Neural cell (in vitro differentiated cells): ENCODE results near the gene TCFL5. TPM values are rescaled to one million over a fixed set of nuclear protein-coding genes. Genes with fewer than 3 reads are reported as not detected.
"Not testable (repeated sequence)": the region's sequence is repeated elsewhere in the genome, so short reads cannot be mapped to it uniquely, and the experiment has no call there.

Experiments
- H2AFZ ChIP-seq: fragments of 200-600, 300-800 bp; sonication (generic), shearing (Covaris generic); 2 replicates; pipeline ENCODE4 v1.6.0; 2014; ENCODE audit warnings: low read depth, mild to moderate bottlenecking, antibody characterized with exemption, low read length, moderate library complexity
- H3F3A ChIP-seq: fragments of 200-600 bp; shearing (Covaris generic); 2 replicates; pipeline ENCODE4 v1.6.1; 2016; ENCODE audit warnings: mild to moderate bottlenecking, moderate library complexity, mixed read lengths, antibody characterized with exemption, low read length; ENCODE audit not compliant: insufficient read depth, poor library complexity, severe bottlenecking
- H3K27ac ChIP-seq: fragments of 200-600, 300-800 bp; sonication (generic), shearing (Covaris generic); 2 replicates; pipeline ENCODE4 v1.5.1; 2014; ENCODE audit warnings: mild to moderate bottlenecking, low read length, moderate library complexity
- H3K27me3 ChIP-seq: fragments of 300-800, 200-600 bp; sonication (generic), shearing (Covaris generic); 2 replicates; pipeline ENCODE4 v1.6.0; 2014; ENCODE audit warnings: mild to moderate bottlenecking, low read depth, low read length, moderate library complexity; ENCODE audit not compliant: insufficient read depth
- H3K36me3 ChIP-seq: fragments of 300-800, 200-600 bp; sonication (generic), shearing (Covaris generic); 2 replicates; pipeline ENCODE4 v1.5.1; 2014; ENCODE audit warnings: mild to moderate bottlenecking, antibody characterized with exemption, low read length, moderate library complexity; ENCODE audit not compliant: insufficient read depth
- H3K4me2 ChIP-seq: fragments of 300-800, 200-600 bp; sonication (generic), shearing (Covaris generic); 2 replicates; pipeline ENCODE4 v1.6.0; 2014; ENCODE audit warnings: mild to moderate bottlenecking, low read length
- H3K4me3 ChIP-seq: fragments of 300-800, 200-600 bp; sonication (generic), shearing (Covaris generic); 2 replicates; pipeline ENCODE4 v1.5.1; 2014; ENCODE audit warnings: mild to moderate bottlenecking, low read length, moderate library complexity
- H3K79me2 ChIP-seq: fragments of 200-600 bp; shearing (Covaris generic); replicated peaks from 2 replicates; pipeline ENCODE4 v1.6.0; 2014; ENCODE audit warnings: mild to moderate bottlenecking, low read length, moderate library complexity; ENCODE audit not compliant: insufficient read depth
- H3K9ac ChIP-seq: fragments of 300-800, 200-600 bp; sonication (generic), shearing (Covaris generic); 2 replicates; pipeline ENCODE4 v1.6.1; 2016; ENCODE audit warnings: mild to moderate bottlenecking, low read length, mixed read lengths
- H3K9me2 ChIP-seq: fragments of 200-600 bp; shearing (Covaris generic); 2 replicates; pipeline ENCODE4 v1.6.1; 2016; ENCODE audit warnings: mild to moderate bottlenecking, low read length, mixed read lengths; ENCODE audit not compliant: insufficient read depth
- H3K9me3 ChIP-seq: fragments of 200-600, 300-800 bp; sonication (generic), shearing (Covaris generic); 2 replicates; pipeline ENCODE4 v1.6.1; 2016; ENCODE audit warnings: mild to moderate bottlenecking, mixed run types, low read length, moderate library complexity, mixed read lengths
- H4K20me1 ChIP-seq: fragments of 200-600 bp; shearing (Covaris generic); 2 replicates; pipeline ENCODE4 v1.6.1; 2016; ENCODE audit warnings: mild to moderate bottlenecking, mixed run types; ENCODE audit not compliant: insufficient read depth
- EP300 ChIP-seq: fragments of 450-650 bp; conservative IDR thresholded peaks from 2 replicates; pipeline ENCODE4 v1.6.1; 2014; ENCODE audit warnings: antibody characterized with exemption, mild to moderate bottlenecking, moderate library complexity; ENCODE audit not compliant: poor library complexity, severe bottlenecking
- EZH2 ChIP-seq: fragments of 200-600, 300-800 bp; shearing (Covaris generic), sonication (generic); IDR thresholded peaks from 2 replicates; pipeline ENCODE4 v1.6.1; 2014; ENCODE audit warnings: antibody characterized with exemption, low read length, borderline replicate concordance, mild to moderate bottlenecking; ENCODE audit not compliant: insufficient read depth, poor library complexity, severe bottlenecking
- MXI1 ChIP-seq: fragments of 450-650 bp; conservative IDR thresholded peaks from 2 replicates; pipeline ENCODE4 v1.6.1; 2014; ENCODE audit warnings: antibody characterized with exemption, mild to moderate bottlenecking; ENCODE audit not compliant: poor library complexity, severe bottlenecking
- POLR2AphosphoS5 ChIP-seq: IDR thresholded peaks from 2 replicates; pipeline ENCODE4 v1.6.1; 2012
- RAD21 ChIP-seq: fragments of 450-650 bp; conservative IDR thresholded peaks from 2 replicates; pipeline ENCODE4 v1.6.1; 2014; ENCODE audit warnings: antibody characterized with exemption, mild to moderate bottlenecking, moderate library complexity
- SMC3 ChIP-seq: fragments of 450-650 bp; conservative IDR thresholded peaks from 2 replicates; pipeline ENCODE4 v1.6.1; 2014; ENCODE audit warnings: antibody characterized with exemption, mild to moderate bottlenecking, moderate library complexity; ENCODE audit not compliant: poor library complexity
- TAF1 ChIP-seq: IDR thresholded peaks from 2 replicates; pipeline ENCODE4 v1.6.1; 2012; ENCODE audit warnings: low read depth
- polyA plus RNA-seq: library from polyadenylated mRNA; depleted of rRNA; stranded (reverse); fragments of >200 nt; gene quantifications from 2 replicates; pipeline ENCODE4 v1.2.3, GENCODE V29; 2014
- TF ChIP-seq, protein P1 (sequence below): IDR thresholded peaks from 2 replicates; pipeline ENCODE4 v1.6.1; 2012; ENCODE audit warnings: borderline replicate concordance
- TF ChIP-seq, protein P2 (sequence below): fragments of 450-650 bp; IDR thresholded peaks from 2 replicates; pipeline ENCODE4 v1.5.1; 2014; ENCODE audit warnings: antibody characterized with exemption, mild to moderate bottlenecking, moderate library complexity; ENCODE audit not compliant: poor library complexity, severe bottlenecking

Gene TCFL5
- polyA plus RNA-seq, 1 donor from 2014 or later, result 9.8 TPM

DNA sequence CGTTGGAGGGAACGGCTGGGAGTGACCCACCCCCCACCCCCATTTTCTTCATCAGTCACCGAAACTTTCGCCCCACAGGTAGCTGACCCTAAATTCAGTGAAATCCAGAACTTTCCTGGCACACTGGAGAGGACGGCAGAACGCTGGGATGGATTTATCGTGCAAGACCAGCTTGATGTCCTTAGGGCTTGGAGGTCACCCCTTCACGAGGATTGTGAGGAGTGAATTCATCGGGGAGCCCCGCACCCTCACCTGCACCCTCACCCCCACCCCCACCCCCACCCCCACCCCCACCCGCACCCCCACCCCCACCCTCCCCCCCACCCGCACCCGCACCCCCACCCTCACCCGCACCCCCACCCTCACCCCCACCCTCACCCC, 13.3 kb upstream of the TCFL5 start (continued):
- TF ChIP-seq, protein P1, sequence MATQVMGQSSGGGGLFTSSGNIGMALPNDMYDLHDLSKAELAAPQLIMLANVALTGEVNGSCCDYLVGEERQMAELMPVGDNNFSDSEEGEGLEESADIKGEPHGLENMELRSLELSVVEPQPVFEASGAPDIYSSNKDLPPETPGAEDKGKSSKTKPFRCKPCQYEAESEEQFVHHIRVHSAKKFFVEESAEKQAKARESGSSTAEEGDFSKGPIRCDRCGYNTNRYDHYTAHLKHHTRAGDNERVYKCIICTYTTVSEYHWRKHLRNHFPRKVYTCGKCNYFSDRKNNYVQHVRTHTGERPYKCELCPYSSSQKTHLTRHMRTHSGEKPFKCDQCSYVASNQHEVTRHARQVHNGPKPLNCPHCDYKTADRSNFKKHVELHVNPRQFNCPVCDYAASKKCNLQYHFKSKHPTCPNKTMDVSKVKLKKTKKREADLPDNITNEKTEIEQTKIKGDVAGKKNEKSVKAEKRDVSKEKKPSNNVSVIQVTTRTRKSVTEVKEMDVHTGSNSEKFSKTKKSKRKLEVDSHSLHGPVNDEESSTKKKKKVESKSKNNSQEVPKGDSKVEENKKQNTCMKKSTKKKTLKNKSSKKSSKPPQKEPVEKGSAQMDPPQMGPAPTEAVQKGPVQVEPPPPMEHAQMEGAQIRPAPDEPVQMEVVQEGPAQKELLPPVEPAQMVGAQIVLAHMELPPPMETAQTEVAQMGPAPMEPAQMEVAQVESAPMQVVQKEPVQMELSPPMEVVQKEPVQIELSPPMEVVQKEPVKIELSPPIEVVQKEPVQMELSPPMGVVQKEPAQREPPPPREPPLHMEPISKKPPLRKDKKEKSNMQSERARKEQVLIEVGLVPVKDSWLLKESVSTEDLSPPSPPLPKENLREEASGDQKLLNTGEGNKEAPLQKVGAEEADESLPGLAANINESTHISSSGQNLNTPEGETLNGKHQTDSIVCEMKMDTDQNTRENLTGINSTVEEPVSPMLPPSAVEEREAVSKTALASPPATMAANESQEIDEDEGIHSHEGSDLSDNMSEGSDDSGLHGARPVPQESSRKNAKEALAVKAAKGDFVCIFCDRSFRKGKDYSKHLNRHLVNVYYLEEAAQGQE, result no peak

DNA sequence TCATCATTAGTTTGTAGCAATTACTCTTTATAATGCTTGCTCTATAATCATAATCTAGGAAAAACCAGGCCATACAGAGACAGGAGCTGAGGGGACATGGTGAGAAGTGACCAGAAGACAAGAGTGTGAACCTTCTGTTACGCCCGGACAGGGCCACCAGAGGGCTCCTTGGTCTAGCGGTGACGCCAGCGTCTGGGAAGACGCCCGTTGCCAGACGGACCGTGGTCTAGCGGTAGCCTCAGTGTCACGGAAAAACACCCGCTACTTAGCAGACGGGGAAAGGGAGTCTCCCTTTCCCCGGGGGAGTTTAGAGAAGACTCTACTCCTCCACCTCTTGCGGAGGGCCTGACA, 12.0 kb upstream of the TCFL5 start:
- H3K27me3 ChIP-seq, H3K4me2 ChIP-seq, H3K4me3 ChIP-seq, H3K79me2 ChIP-seq, H4K20me1 ChIP-seq, H3K27ac ChIP-seq, H3K36me3 ChIP-seq, H3F3A ChIP-seq, H2AFZ ChIP-seq, H3K9me3 ChIP-seq, H3K9me2 ChIP-seq, H3K9ac ChIP-seq: not testable (repeated sequence)
- TF ChIP-seq, protein P2, sequence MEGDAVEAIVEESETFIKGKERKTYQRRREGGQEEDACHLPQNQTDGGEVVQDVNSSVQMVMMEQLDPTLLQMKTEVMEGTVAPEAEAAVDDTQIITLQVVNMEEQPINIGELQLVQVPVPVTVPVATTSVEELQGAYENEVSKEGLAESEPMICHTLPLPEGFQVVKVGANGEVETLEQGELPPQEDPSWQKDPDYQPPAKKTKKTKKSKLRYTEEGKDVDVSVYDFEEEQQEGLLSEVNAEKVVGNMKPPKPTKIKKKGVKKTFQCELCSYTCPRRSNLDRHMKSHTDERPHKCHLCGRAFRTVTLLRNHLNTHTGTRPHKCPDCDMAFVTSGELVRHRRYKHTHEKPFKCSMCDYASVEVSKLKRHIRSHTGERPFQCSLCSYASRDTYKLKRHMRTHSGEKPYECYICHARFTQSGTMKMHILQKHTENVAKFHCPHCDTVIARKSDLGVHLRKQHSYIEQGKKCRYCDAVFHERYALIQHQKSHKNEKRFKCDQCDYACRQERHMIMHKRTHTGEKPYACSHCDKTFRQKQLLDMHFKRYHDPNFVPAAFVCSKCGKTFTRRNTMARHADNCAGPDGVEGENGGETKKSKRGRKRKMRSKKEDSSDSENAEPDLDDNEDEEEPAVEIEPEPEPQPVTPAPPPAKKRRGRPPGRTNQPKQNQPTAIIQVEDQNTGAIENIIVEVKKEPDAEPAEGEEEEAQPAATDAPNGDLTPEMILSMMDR, result peak; percentile 14
- TF ChIP-seq RAD21, result peak; percentile 9

DNA sequence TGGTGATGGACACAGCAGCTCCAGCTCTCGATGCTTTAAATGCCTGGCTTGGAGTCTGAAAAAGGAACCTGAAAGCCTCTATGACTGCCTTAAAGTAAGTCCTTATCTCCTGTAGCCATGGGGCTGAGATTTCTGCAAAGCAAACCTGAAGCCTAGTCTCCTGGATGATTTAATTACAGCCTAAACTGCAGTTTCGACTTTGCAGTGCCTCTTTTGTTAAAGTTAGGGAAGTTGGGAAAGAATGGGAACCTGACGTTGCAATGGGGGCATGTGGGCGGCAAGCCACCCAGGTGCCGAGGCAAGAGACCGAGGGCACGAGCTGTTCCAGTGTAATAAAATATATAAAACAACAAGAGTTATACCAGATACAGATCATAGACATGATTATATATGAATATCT, 11.7 kb upstream of the TCFL5 start:
- Histone ChIP-seq H3K4me3 (no peak overlapping the region), H3K27ac (no peak overlapping the region)

DNA sequence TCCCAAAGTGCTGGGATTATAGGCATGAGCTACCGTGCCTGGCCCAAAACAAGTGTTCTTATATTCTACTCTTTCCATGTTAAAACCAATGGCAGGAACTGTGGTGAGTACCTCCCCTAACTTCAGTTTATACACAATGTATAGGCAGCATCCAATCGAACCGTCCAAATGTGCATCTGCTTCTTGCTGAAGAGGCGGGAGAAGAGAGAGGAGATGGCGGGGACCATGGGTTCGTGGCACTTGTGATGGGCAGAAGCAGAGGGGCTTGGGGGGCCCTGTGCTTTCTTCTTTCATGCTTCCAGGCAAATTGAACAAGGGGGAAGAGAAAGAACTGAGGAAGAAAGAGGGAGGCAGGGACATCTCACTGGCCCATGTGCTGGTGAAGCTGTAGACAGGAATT, 11.2 kb upstream of the TCFL5 start:
- Histone ChIP-seq H3K4me3 (no peak overlapping the region), H4K20me1 (no peaks in the 10 kb centered on the region), H3F3A (no peaks in the 10 kb centered on the region), H3K9me3 (no peaks in the 10 kb centered on the region), H2AFZ (no peak overlapping the region), H3K9me2 (no peaks in the 10 kb centered on the region), H3K27ac (no peak overlapping the region), H3K27me3 (no peaks in the 10 kb centered on the region), H3K4me2 (no peak overlapping the region), H3K9ac (no peak overlapping the region), H3K36me3 (no peaks in the 10 kb centered on the region), H3K79me2 (no peaks in the 10 kb centered on the region)
- TF ChIP-seq POLR2AphosphoS5 (no peak), TAF1 (no peak), EZH2 (no peak), EP300 (no peak), SMC3 (no peak), MXI1 (no peak), RAD21 (no peak)
- TF ChIP-seq, protein P2, result no peak
- TF ChIP-seq, protein P1, result no peak

More for the DNA sequence above, 11.7 kb upstream of the TCFL5 start:
- H4K20me1 ChIP-seq, result no peaks in the 10 kb centered on the region
- no peaks in the 10 kb centered on the region for H3K79me2 ChIP-seq
- H3K9me2 ChIP-seq, result no peaks in the 10 kb centered on the region
- no peak for TF ChIP-seq EP300
- H3F3A ChIP-seq, result no peaks in the 10 kb centered on the region
- no peaks in the 10 kb centered on the region for H3K27me3 ChIP-seq
- H3K9ac ChIP-seq, result no peak overlapping the region
- no peak overlapping the region for H3K4me2 ChIP-seq
- H3K36me3 ChIP-seq, result no peaks in the 10 kb centered on the region
- no peaks in the 10 kb centered on the region for H3K9me3 ChIP-seq
- no peak overlapping the region for H2AFZ ChIP-seq
